Activated T-cell treated with anti-CD3 and anti-CD28 coated beads for 1 hour (primary cell): ENCODE results near the gene SMPD4.
"Not testable (repeated sequence)": the region's sequence is repeated elsewhere in the genome, so short reads cannot be mapped to it uniquely, and the experiment has no call there.

Experiments used
- DNase-seq: peaks from one replicate; pipeline ENCODE4 v3.0.0-alpha.2; 2020; ENCODE audit warnings: low read depth

Gene SMPD4, protein sequence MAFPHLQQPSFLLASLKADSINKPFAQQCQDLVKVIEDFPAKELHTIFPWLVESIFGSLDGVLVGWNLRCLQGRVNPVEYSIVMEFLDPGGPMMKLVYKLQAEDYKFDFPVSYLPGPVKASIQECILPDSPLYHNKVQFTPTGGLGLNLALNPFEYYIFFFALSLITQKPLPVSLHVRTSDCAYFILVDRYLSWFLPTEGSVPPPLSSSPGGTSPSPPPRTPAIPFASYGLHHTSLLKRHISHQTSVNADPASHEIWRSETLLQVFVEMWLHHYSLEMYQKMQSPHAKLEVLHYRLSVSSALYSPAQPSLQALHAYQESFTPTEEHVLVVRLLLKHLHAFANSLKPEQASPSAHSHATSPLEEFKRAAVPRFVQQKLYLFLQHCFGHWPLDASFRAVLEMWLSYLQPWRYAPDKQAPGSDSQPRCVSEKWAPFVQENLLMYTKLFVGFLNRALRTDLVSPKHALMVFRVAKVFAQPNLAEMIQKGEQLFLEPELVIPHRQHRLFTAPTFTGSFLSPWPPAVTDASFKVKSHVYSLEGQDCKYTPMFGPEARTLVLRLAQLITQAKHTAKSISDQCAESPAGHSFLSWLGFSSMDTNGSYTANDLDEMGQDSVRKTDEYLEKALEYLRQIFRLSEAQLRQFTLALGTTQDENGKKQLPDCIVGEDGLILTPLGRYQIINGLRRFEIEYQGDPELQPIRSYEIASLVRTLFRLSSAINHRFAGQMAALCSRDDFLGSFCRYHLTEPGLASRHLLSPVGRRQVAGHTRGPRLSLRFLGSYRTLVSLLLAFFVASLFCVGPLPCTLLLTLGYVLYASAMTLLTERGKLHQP

DNA sequence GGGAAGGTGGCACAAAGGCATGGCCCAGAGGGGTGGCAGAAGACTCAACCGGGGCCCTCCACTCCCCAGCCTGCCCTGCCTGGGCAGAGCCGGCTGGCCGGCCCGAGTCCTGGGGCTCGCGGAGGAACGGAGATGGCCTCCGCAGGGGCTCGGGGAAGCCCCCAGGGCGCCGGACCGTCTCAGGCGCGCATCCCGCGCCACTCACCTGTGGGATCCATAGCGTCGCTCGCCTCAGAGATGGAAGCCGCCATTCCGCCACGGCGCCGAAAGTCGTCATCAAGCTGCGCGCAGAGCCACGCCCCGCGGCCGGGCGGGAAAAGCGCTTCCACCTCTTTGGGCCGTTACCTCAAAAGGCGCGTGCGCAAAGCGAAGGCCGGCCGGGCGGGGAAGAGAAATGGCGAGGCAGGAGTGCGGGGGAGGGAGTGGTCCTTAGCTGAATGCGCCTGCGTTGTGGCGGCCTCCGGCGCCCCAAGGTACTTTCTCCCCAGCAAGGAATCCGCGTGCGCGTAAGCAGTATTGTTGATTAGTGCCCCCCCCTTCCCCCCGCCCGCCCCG is at the start of gene SMPD4:
TSS of gene SMPD4 (minus strand) at position 278 of the 555 bp plus-strand sequence. CDS start 5,010 bp downstream, outside the sequence.
- peak; percentile 98 for DNase-seq

DNA sequence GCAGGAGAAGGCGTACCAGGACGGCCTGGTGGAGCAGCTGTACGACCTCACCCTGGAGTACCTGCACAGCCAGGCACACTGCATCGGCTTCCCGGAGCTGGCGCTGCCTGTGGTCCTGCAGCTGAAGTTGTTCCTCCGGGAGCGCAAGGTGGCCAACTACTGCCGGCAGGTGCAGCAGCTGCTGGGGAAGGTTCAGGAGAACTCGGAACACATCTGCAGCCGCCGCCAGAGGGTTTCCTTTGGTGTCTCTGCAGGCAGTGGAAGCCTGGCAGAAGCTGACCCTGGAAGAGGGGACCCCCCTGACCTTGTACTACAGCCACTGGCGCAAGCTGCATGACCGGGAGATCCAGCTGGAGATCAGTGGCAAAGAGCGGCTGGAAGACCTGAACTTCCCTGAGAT is 49.5 kb upstream of the SMPD4 start:
- DNase-seq = not testable (repeated sequence)

DNA sequence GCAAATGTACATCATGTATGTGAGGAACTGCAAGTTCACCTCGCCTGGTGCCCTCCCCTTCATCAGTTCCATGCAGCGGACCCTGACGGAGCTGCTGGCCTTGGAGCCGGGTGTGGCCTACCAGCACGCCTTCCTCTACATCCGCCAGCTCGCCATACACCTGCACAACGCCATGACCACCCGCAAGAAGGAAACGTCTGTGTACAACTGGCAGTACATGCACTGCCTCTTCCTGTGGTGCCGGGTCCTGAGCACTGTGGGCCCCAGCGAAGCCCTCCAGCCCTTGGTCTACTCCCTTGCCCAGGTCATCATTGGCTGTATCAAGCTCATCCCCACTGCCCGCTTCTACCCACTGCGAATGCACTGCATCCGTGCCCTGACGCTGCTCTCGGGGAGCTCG is 49.0 kb upstream of the SMPD4 start:
- not testable (repeated sequence) for DNase-seq

DNA sequence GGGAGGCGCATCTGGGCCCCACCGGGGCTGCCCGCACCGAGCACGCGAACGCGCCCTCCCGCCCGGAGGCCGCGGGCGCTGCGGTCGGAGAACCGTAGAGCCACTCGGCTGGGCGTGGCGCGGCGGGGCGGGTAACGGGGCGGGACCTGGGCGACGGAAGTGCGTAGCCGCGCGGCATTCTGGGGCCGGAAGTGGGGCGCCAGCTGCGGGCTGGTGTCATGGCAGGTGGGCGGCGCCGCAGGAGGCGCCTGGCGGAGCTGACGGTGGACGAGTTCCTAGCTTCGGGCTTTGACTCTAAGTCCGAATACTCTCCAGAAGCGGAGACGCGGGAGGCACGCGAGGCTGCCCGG is 47.7 kb upstream of the SMPD4 start:
- DNase-seq = not testable (repeated sequence)

DNA sequence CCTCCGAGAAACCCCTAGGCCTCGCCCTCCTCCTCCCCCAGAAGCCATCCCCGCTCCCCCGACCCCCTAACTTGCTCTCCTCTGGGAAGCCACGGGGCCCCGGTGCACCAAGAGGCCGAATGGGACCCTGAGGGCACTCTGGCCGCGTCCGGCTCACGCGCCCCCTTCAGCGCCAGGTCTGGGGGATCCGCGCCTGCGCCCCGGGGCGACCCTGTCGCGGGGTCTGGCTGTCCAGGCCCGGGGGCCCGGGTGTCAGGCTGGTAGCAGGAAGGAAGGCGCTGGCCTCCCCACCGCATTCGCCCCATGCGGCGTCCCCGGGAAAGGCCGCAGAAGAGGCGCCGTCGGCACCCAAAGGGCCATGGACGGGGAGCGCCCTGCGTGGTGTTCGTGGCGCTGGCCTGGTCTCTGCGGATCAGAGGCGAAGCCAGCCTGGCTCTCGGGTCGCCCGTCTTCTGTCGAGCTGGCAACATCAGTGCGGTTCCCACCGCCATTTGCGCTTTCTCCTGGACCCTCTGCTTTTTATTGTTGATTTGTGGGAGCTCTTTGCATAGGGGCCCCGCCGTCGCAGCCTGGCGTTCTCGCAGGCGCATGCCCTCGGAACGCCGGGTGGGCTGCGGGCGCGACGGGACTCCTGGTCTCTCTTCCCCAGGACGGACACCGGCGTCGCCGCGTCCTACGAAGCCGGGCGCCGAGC is 47.2 kb upstream of the SMPD4 start:
- DNase-seq = not testable (repeated sequence)

DNA sequence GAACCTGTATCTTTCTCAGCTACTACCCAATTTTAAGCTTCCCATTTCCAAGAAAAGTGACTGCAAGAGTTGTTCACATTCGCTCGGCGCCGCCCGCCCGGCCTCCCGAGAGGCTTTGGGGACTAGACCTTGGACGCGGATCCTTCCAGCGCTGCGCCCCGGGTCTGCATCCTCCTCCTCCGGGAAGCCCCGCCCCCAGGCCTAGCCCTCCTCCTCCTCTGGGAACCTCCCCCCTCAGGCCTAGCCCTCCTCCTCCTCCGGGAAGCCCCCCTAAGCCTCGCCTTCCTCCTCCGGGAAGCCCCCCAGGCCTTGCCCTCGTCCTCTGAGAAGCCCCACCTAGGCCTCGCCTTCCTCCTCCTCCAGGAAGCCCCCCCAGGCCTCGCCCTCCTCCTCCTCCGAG is 46.6 kb upstream of the SMPD4 start:
- DNase-seq = not testable (repeated sequence)

DNA sequence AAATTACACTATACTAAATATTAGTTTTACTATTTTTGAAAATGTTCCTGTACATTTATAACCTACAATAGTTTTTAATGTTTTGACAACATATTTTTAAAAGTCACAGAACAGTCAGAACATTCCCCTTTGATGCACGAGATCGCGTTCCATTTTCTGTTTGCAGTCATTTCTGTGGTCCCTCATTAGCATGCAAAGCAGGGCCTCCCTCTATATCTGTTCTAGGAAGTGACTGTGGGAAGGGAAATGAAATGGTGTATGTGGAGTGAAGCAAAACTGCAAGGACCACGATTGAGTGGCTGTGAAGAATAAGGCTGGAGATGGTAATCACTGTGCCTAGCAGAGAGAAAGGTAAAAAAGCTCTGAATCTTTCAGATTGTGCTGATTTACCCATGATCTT is 41.1 kb upstream of the SMPD4 start:
- not testable (repeated sequence) for DNase-seq

DNA sequence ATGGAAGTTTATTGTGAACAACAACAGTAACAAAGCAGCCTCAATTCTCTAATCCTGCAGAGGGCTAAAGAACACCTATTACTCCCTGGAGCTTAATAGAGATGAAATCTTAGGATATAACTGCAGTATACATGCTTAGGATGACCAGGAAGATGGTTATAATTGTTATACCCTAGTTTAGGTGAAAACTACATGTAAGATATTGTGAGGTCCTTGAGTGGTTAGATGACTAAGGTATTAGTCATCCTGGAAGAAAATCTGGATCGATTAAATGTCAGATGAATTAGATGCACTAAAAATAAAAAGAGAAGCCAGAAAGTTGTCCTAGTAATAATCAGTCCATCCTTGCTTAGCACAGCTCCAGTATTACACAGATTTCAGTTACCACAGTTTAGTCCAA is 39.1 kb upstream of the SMPD4 start:
- DNase-seq = not testable (repeated sequence)

DNA sequence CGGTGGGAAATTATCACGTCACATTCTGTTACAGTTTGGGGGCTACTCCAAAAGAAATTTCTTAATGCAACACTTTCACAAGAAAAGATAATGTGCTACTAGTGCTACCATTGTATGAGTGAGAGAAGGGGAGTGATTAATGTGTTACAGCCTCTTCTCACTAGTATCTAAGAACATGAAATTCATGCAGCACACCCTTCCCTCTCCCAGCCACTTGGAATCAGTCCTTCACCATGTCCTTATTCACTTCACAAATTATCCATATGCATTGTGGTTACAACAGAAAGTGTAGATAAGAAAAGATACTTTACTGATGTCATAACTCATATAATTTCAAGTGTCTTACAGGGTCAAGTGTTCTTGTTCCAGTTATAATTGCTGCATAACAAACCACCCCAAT is 37.7 kb upstream of the SMPD4 start:
- not testable (repeated sequence) for DNase-seq

DNA sequence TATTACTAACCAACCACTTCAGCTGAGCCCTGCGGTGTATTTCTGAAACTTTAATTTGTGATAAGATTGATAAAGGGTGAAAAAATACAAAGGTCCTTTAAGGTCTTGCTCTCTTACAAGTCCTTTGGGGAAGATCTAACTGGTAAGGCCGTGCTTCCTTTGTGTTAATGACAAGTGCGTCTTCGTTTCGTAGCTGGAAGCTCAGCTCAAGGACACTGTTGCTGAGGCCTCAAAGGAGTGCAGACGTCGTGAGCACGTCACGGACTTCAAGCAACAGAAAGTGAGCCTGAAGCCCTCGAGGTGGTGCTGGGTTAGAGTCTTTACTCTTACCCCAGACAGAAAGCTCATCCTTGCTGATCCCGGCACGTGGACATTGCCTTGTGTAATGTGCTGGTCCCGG is 25.6 kb upstream of the SMPD4 start:
- not testable (repeated sequence) for DNase-seq

DNA sequence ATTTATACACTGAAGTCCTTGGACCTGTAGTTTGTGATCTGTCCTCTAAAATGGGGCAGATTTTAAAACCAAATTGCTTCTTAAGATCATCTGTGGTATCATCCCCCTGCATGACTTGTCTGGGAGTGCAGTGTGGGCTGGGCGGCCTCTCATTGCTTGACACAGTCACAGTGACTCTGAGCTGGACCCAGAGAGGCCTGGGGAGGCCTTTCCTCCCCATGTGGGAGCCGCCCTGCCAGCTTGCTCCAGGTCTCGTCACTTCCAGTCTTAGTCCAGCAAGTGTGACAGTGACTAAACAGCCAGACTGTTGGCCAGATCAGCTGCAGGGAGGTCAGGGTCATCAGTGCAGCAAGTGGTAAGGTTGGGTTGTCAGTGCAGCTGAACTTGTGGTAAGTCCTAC is 21.7 kb upstream of the SMPD4 start:
- DNase-seq = not testable (repeated sequence)

DNA sequence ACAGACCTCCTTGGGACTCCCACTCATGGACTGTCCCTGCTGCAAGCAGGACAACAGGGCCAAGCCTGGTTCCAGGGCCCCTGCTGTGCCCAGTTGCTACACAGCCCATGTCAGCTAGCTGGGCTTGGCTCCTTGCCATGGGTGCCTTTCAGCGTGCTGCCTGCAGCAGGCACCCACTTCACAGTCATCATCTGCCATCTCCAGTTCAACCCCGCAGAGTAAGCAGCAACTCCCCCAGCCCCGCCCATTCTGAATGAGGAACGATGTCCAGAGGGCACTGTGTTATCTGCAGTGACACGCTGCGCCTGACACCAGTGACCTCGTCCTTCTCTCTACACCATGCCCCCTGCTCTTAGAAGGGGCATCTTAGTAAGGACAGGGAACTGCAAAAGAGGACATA is 21.1 kb upstream of the SMPD4 start:
- DNase-seq = not testable (repeated sequence)

DNA sequence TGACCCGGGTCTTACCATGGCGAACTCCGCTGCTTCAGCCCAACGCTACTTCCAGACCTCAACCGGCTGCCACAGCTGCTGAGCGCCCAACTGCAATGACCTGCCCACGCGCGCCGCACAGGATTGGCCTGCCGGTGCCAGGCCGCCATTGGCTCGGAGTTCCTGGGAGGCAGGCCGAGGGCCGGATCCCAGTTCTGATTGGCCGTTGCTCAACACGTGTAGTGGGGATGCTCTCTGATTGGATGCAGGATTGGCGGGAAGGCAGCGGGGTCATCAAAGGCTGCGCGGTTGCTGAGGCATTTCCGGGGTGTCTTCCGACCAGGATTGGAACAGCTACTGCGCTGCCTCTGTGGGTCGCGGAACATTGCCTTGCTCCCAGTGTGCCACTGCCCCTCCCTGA is 16.9 kb upstream of the SMPD4 start, which contains the start of gene TUBA3E:
TSS of gene TUBA3E (minus strand) at position 97 of the 400 bp plus-strand sequence. CDS start at position 18, 79 bp downstream.
- DNase-seq = no peak

DNA sequence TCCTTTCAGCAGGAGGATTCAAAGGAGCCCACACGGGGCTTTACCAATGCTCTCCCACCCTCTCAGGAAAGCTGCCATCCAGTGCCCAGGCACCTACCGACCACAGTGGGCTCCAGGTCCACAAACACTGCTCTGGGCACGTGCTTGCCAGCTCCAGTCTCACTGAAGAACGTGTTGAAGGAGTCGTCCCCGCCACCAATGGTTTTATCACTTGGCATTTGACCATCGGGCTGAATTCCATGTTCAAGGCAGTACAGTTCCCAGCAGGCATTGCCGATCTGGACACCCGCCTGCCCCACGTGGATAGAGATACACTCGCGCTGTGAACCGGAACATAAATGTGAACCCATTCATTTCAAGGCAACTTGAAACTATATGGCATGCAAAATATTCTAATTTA is 14.7 kb upstream of the SMPD4 start:
- DNase-seq = not testable (repeated sequence)

DNA sequence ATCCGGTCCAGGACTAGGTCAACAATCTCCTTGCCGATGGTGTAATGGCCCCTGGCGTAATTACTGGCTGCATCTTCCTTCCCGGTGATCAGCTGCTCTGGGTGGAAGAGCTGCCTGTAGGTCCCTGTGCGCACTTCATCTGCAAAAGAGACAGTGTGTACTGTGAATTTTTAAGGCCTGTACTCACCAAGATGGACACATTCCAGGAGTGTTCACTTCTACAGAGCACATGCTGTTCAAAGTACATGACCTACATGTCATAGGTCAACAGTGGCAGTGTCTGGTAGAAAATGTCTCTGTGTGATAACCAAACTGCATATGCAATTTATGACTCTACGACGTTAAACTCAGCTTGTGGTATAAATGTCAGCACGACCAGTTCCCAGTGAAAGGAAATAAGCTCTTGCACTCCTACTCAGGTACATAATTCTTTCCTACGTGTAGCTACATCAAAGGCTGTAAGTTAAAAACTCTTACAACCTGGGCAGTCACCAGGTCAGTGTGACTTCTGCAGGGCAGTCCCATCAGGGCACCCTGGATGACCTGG is 13.8 kb upstream of the SMPD4 start:
- DNase-seq = not testable (repeated sequence)

DNA sequence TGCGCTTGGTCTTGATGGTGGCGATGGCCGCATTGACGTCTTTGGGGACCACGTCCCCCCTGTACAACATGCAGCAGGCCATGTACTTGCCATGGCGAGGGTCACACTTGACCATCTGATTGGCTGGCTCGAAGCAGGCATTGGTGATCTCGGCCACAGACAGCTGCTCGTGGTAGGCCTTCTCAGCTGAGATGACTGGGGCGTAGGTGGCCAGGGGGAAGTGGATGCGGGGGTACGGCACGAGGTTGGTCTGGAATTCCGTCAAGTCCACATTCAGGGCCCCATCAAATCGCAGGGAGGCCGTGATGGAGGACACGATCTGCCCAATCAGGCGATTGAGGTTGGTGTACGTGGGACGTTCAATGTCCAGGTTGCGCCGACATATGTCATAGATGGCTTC is 12.4 kb upstream of the SMPD4 start:
- DNase-seq = not testable (repeated sequence)

DNA sequence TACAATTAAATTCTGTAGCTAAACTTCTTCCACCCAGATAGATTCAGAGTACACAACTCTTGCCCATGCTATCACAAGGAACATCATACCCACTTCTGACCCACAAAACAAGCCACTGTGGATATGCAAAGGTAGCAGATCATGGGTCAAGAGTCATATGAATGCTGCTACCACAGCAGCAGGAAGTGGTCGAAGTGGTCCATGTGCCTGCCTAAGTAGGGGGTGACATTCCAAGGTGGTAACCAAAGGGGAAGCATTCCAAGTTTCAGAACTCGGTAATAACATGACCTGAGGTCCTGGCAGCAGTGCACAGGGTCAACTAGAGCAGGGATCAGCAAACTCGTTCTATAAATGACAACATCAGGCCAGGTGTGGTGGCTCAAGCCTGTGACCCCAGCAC is 11.0 kb upstream of the SMPD4 start:
- DNase-seq = not testable (repeated sequence)

DNA sequence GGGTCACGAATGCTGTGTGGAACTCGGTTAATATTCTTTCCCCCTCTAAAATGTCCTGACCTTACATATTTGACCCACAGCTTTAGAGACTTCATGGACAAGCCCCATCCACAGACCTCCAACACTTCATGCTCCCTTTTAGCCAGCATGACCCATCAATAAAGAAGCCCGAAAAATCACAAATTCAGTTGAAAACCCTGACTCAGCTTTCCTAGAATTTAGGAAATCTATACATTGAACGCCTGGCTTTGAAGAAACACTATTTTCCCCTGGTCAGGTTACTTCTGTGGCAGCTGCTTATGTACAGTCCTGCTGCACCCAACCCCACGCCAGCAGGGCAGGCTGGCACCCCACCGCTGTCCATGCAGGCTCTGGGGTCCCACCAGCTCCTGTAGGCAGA is 9.9 kb upstream of the SMPD4 start:
- not testable (repeated sequence) for DNase-seq

DNA sequence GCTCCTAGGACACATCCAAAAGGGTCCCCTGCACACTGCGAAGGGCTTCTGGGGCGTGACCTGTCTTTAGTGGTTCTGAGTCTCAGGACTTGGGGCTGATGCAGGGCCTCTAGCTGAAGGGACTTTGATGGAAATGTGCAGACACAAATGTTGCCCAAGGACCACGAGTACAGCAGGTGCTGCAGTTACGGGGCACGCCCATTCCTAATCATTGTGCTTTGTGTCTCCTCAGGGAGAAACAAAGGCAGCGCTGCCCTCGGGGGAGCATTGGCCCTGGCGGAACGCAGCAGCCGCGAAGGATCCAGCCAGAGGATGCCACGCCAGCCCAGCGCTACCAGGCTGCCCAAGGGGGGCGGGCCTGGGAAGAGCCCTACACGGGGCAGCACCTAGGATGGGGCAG is 8.8 kb upstream of the SMPD4 start:
- DNase-seq = no peak

DNA sequence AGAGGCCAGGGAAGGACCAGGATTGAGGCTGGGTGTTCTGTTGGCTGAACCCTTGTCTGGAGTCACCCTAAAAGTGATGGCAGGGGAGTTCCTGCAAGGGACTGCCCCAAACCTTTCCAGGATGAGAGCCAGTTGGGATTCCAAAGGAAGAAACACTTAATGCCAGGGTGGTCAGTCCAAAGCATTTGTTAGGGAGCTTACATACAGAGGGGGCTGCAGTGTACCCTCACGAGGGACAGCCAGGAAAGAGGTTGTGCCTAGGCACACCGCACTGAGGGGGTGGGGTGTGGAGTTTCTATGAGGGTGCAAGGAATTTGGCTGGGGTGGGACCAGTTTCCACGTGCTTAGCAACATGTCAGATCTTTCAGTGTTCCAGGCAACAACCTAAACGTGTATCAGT is 7.6 kb upstream of the SMPD4 start:
- DNase-seq = not testable (repeated sequence)

DNA sequence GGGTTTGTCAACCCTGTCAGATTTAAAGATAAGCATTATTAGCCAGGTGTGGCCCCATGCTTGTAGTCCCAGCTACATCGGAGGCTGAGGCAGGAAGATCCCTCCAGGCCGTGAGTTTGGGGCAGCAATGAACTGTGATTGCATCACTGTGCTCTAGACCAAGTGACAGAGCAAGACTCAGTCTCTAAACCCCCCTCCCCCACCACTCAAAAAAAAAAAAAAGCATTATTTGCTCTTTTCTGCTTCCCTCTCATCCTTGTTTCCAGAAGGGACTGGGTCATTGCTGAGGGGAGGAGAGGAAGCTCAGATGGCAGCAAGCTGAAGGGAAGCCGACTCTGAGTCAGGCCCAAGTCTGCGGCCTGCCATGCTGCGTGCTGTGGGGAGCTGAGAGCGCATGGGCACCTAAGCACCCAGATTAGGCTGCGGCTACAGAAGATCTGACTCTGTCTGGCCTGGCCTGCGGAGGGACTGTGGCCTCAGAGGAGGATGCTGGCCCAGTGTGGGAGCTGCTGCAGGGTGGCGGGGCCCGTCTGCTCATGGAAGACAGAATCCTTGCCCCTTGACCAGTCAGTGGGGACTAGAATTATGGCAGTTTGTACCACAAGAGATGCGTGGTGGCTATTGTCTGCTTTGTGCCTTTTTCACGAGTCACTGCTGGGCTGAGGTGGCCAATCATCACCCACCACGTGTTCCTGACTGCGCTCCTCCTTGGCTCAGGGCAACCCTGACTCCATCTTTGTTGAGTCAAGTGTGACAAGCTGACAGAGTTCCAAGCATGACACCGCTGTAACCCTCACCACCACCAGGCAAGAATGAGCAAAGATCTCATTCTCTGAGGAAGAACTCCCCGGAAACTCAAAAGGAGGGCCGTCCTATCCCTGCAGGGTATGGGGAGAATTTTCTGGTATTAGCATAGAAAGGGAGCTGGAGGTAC is 6.7 kb upstream of the SMPD4 start:
- DNase-seq = not testable (repeated sequence)
